Neuronal stem cell (in vitro differentiated cells): ENCODE data around the gene OPN4.

ENCODE experiments used
- DNase-seq: peaks from one replicate; pipeline ENCODE4 v3.0.0-alpha.2; 2013; ENCODE audit warnings: low spot score
- H2AFZ ChIP-seq: one replicate; pipeline ENCODE4 v1.6.1; 2013; ENCODE audit warnings: mild to moderate bottlenecking, low read length, inconsistent platforms
- H2AK5ac ChIP-seq: 2 replicates; pipeline ENCODE4 v1.6.1; 2013; ENCODE audit warnings: low read depth, mild to moderate bottlenecking, inconsistent platforms, low read length, moderate library complexity, mixed read lengths
- H2BK120ac ChIP-seq: 2 replicates; pipeline ENCODE4 v1.6.1; 2013; ENCODE audit warnings: low read depth, mild to moderate bottlenecking, inconsistent platforms, low read length, moderate library complexity, mixed read lengths
- H2BK12ac ChIP-seq: one replicate; pipeline ENCODE4 v1.6.1; 2013; ENCODE audit warnings: low read length, inconsistent platforms
- H2BK15ac ChIP-seq: 2 replicates; pipeline ENCODE4 v1.6.1; 2013; ENCODE audit warnings: mild to moderate bottlenecking, low read length, inconsistent platforms, mixed read lengths
- H2BK5ac ChIP-seq: one replicate; pipeline ENCODE4 v1.6.1; 2013; ENCODE audit warnings: inconsistent platforms, mild to moderate bottlenecking, low read length, moderate library complexity
- H3K14ac ChIP-seq: one replicate; pipeline ENCODE4 v1.6.1; 2013; ENCODE audit warnings: low read length, inconsistent platforms
- H3K18ac ChIP-seq: 2 replicates; pipeline ENCODE4 v1.6.1; 2013; ENCODE audit warnings: low read length, inconsistent platforms
- H3K23ac ChIP-seq: 2 replicates; pipeline ENCODE4 v1.6.1; 2013; ENCODE audit warnings: low read depth, mild to moderate bottlenecking, mixed read lengths, low read length, inconsistent platforms; ENCODE audit not compliant: poor library complexity
- H3K27ac ChIP-seq: replicated peaks from 3 replicates; pipeline ENCODE4 v1.5.1; 2013; ENCODE audit warnings: low read length, inconsistent platforms
- H3K27me3 ChIP-seq, 3 experiments: 2 replicates each; pipeline ENCODE4 v1.6.1; 2013; ENCODE audit warnings: low read length in 3 of 3, mild to moderate bottlenecking in 2 of 3, inconsistent platforms in 1 of 3, low read depth in 1 of 3, mixed read lengths in 1 of 3, moderate library complexity in 1 of 3; ENCODE audit not compliant: control insufficient read depth in 3 of 3, insufficient read depth in 3 of 3
- H3K36me3 ChIP-seq, 2 donors: replicated peaks in 1 of 2; 2 replicates each; pipeline ENCODE4 v1.6.1; 2013; ENCODE audit warnings: low read length in 2 of 2; ENCODE audit not compliant: control insufficient read depth in 2 of 2, insufficient read depth in 2 of 2
- H3K4ac ChIP-seq: 2 replicates; pipeline ENCODE4 v1.6.1; 2013; ENCODE audit warnings: inconsistent platforms, mild to moderate bottlenecking, low read length, moderate library complexity
- H3K4me1 ChIP-seq, 2 donors: 1 replicate in 1 of 2; 2 replicates in 1 of 2; pipeline ENCODE4 v1.6.1; 2013; ENCODE audit warnings: low read length in 2 of 2, low read depth in 1 of 2; ENCODE audit not compliant: control insufficient read depth in 2 of 2, insufficient read depth in 1 of 2
- H3K4me2 ChIP-seq: one replicate; pipeline ENCODE4 v1.6.1; 2013; ENCODE audit warnings: mild to moderate bottlenecking, low read length, inconsistent platforms; ENCODE audit not compliant: insufficient read depth, poor library complexity, severe bottlenecking
- H3K4me3 ChIP-seq, 2 donors: 2 replicates each; pipeline ENCODE4 v1.5.1; 2013; ENCODE audit warnings: low read length in 2 of 2, mild to moderate bottlenecking in 2 of 2, inconsistent platforms in 1 of 2, moderate library complexity in 1 of 2
- H3K79me1 ChIP-seq: one replicate; pipeline ENCODE4 v1.6.1; 2013; ENCODE audit warnings: low read depth, mild to moderate bottlenecking, inconsistent platforms, low read length, moderate library complexity
- H3K9ac ChIP-seq: one replicate; pipeline ENCODE4 v1.6.1; 2013; ENCODE audit warnings: mild to moderate bottlenecking, low read depth, low read length, inconsistent platforms; ENCODE audit not compliant: poor library complexity
- H3K9me3 ChIP-seq, 2 donors: replicated peaks in 1 of 2; 2 replicates each; pipeline versions ENCODE3 to v1.6.1; 2013; ENCODE audit warnings: low read length in 2 of 2, mild to moderate bottlenecking in 2 of 2, inconsistent platforms in 1 of 2, low read depth in 1 of 2, mixed read lengths in 1 of 2, moderate library complexity in 1 of 2; ENCODE audit not compliant: control insufficient read depth in 2 of 2, insufficient read depth in 1 of 2
- H4K8ac ChIP-seq: one replicate; pipeline ENCODE4 v1.6.1; 2013; ENCODE audit warnings: low read depth, mild to moderate bottlenecking, inconsistent platforms, low read length, moderate library complexity
- H4K91ac ChIP-seq: one replicate; pipeline ENCODE4 v1.6.1; 2013; ENCODE audit warnings: low read length, low read depth, mild to moderate bottlenecking, inconsistent platforms; ENCODE audit not compliant: poor library complexity
- WGBS, 2 donors: extraction: QIAGEN DNeasy Blood & Tissue Kit; methylation state at CpG; one replicate each; pipeline ENCODE4 v1.1.7; 2013; ENCODE audit warnings: missing lambda C conversion rate in 2 of 2, mixed read lengths in 1 of 2; ENCODE audit not compliant: insufficient read length in 2 of 2, insufficient replicate concordance in 1 of 2; ENCODE audit errors: extremely low coverage in 2 of 2; 5-methylcytosine and 5-hydroxymethylcytosine counted together

The OPN4 gene

DNA sequence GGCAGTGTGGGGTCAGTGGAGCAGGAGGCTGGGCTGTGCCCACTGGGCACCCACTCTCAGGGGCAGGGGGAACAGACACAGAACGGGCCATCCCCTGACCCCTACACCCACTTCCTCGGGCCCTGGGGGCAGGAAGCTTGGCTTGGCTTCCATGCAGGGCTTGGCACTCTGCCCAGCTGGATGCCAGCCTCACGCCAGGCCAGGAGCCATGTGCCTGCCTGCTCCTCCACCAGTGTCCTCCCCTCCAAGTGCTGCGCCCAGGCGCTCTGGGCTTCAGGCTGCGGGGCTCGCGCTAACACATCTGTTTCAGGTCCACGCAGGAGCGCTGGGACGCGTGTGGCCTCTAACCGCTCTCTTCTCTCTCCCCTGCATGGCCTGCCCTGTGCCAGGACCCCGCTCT is 26.7 kb downstream of the OPN4 start:
- WGBS, 2 donors, result no CpG with 5 or more reads among the region's 14 CpGs
- H3K27ac ChIP-seq, result no peak overlapping the region
- no peak for DNase-seq

DNA sequence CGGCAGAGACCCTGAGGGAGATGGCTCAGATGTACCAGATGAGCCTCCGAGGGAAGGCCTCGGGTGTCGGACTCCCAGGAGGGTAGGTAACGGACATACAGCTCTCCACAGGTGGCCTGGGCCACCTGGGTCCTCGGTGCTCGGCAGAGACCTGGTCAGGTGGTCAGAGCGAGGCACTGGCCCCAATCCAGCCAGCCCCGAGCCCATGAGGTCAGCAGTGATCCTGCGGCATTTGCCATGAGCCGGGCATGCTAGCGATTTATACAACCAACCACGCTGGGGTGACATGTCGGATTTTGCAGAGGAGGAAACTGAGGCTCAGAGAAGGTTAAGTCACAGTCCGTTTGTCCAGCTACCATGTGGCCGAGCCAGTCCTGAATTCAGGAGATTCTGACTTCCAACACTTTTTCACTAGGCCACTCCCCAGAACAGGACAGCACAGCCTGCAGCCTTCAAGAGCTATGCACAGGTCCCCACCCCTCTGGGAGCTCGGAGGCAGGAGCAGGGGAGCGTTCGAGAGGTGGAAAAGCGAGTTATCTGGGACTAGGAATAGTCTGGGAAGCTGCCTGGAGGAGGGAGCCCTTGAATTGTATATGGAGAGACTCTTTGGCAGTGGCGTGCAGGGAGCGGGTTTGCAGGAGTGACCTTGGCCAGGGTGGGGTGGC is 27.5 kb downstream of the OPN4 start:
- H3K4me1 ChIP-seq, result peaks cover 12 to 18% of the 10 kb centered on the region in 2 donors
- H3K9me3 ChIP-seq, result no peaks in the 10 kb centered on the region
- H3K23ac ChIP-seq, result peak overlapping the region; percentile 57
- H4K8ac ChIP-seq, result peak overlapping the region; percentile 21
- peaks cover 4% of the 10 kb centered on the region for H3K79me1 ChIP-seq
- H3K4me3 ChIP-seq, result no peak overlapping the region
- no peaks in the 10 kb centered on the region for H3K36me3 ChIP-seq
- peaks cover 0 to 46% (median 0%) of the 10 kb centered on the region in 3 experiments for H3K27me3 ChIP-seq
- no peak overlapping the region for H3K9ac ChIP-seq
- H2BK12ac ChIP-seq, result no peak overlapping the region
- WGBS, 2 donors, result no CpG with 5 or more reads among the region's 22 CpGs
- no peak overlapping the region for H2BK120ac ChIP-seq
- H3K14ac ChIP-seq, result peak overlapping the region; percentile 47
- H3K18ac ChIP-seq, result peak overlapping the region; percentile 2
- H2BK15ac ChIP-seq, result no peak overlapping the region
- no peak overlapping the region for H4K91ac ChIP-seq
- no peak for DNase-seq
- no peak overlapping the region for H3K27ac ChIP-seq
- H2BK5ac ChIP-seq, result no peak overlapping the region
- no peak overlapping the region for H3K4me2 ChIP-seq
- H3K4ac ChIP-seq, result no peak overlapping the region
- no peak overlapping the region for H2AK5ac ChIP-seq
- no peak overlapping the region for H2AFZ ChIP-seq

More for the DNA sequence above, 26.7 kb downstream of the OPN4 start:
- Histone ChIP-seq H3K9ac (no peak overlapping the region), H3K4ac (no peak overlapping the region), H2AK5ac (peak overlapping the region; percentile 64), H3K9me3 (no peaks in the 10 kb centered on the region), H3K4me2 (no peak overlapping the region), H4K8ac (peak overlapping the region; percentile 57), H2BK12ac (peak overlapping the region; percentile 87), H3K27me3 (peaks cover 0 to 50% (median 0%) of the 10 kb centered on the region in 3 experiments), H3K18ac (peak overlapping the region; percentile 73), H3K4me3 (peak overlapping the region in 1 of 2 donors; percentile 2), H2BK15ac (no peak overlapping the region), H2BK5ac (no peak overlapping the region), H2AFZ (no peak overlapping the region), H3K79me1 (peaks cover 4% of the 10 kb centered on the region), H3K36me3 (no peaks in the 10 kb centered on the region), H4K91ac (no peak overlapping the region), H3K4me1 (peaks cover 12 to 18% of the 10 kb centered on the region in 2 donors), H3K23ac (peak overlapping the region; percentile 34), H2BK120ac (no peak overlapping the region), H3K14ac (peak overlapping the region; percentile 47)

- H2BK15ac ChIP-seq, result peak overlapping the region; percentile 73
- no peak overlapping the region for H2BK120ac ChIP-seq
- WGBS, 2 donors, result no CpG with 5 or more reads among the region's 2 CpGs
- no peak overlapping the region for H3K23ac ChIP-seq
- no peak overlapping the region for H4K91ac ChIP-seq
- peaks cover 4% of the 10 kb centered on the region for H3K79me1 ChIP-seq
- no peak overlapping the region for H3K18ac ChIP-seq
- no peak overlapping the region for H2BK5ac ChIP-seq
- peaks cover 0 to 38% (median 0%) of the 10 kb centered on the region in 3 experiments for H3K27me3 ChIP-seq
- H3K9ac ChIP-seq, result peak overlapping the region; percentile 64
- H3K9me3 ChIP-seq, result no peaks in the 10 kb centered on the region
- no peak overlapping the region for H2BK12ac ChIP-seq
- no peak overlapping the region for H4K8ac ChIP-seq
- H3K36me3 ChIP-seq, result no peaks in the 10 kb centered on the region
- H3K4ac ChIP-seq, result no peak overlapping the region
- H3K14ac ChIP-seq, result no peak overlapping the region
- H2AFZ ChIP-seq, result no peak overlapping the region
- DNase-seq, result no peak
- peaks cover 12 to 18% of the 10 kb centered on the region in 2 donors for H3K4me1 ChIP-seq
- H3K4me3 ChIP-seq, result no peak overlapping the region
- no peak overlapping the region for H3K27ac ChIP-seq
- no peak overlapping the region for H2AK5ac ChIP-seq
- H3K4me2 ChIP-seq, result no peak overlapping the region
Measured at GRCh38 chr10:86682675-86683074, 28.3 kb downstream of the OPN4 start.

DNA sequence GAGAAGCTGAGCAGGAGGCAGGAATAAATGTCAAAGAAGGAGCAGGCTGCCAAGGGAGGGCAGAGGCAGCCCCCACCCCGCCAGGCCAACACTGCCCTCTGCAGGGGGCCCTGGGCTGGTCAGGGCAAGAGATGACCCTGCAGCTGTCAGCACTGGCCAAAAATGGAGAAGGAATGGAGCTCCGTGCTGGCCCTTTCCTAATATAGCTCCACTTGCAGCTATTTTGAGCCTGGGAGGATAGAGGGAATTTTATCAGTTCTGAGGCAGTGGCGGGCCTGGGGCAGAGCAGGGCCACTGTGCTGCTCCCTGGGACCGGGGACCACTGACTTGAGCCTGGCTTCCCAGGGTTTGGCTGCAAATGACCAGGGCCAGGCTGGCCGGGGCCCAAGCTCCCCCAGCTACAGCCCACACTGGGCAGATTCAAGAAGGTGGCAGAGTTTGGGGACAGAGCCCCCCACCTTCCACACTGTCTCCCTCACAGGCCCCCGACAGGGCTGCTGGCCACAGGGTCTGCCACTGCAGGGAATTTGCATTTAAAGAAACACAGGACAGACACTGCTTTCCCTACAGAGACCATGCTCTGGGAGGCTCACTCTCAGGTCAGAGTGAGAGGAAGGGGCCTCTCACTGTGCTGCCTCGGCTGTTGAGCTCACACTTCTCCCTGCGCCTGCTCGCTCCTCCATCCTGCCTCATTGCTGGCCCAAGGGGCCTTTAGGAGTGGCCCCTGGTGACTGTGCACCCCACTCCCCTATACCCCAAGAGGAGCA is 30.2 kb downstream of the OPN4 start:
- no peak overlapping the region for H2BK5ac ChIP-seq
- H3K79me1 ChIP-seq, result peaks cover 4% of the 10 kb centered on the region
- H3K4me1 ChIP-seq, result peaks cover 12 to 18% of the 10 kb centered on the region in 2 donors
- no peak overlapping the region for H4K8ac ChIP-seq
- peak overlapping the region in 1 of 2 donors; percentile 32 for H3K4me3 ChIP-seq
- H2BK120ac ChIP-seq, result peak overlapping the region; percentile 37
- H3K4me2 ChIP-seq, result no peak overlapping the region
- H3K9me3 ChIP-seq, result no peaks in the 10 kb centered on the region
- H2AFZ ChIP-seq, result peak overlapping the region; percentile 90
- no peak overlapping the region for H3K27ac ChIP-seq
- peaks cover 0 to 32% (median 0%) of the 10 kb centered on the region in 3 experiments for H3K27me3 ChIP-seq
- H3K9ac ChIP-seq, result no peak overlapping the region
- no peak overlapping the region for H3K23ac ChIP-seq
- H2AK5ac ChIP-seq, result peak overlapping the region; percentile 36
- no peak overlapping the region for H2BK15ac ChIP-seq
- no peaks in the 10 kb centered on the region for H3K36me3 ChIP-seq
- H3K18ac ChIP-seq, result peak overlapping the region; percentile 65
- H3K4ac ChIP-seq, result no peak overlapping the region
- DNase-seq, result no peak
- H3K14ac ChIP-seq, result no peak overlapping the region
- H2BK12ac ChIP-seq, result no peak overlapping the region
- no peak overlapping the region for H4K91ac ChIP-seq
- no CpG with 5 or more reads among the region's 9 CpGs for whole genome bisulfite sequencing, 2 donors
